Measurements from ENCODE around the gene TUT7. TPM values are rescaled to one million over a fixed set of nuclear protein-coding genes. Genes with fewer than 3 reads are reported as not detected.

The TUT7 gene
- total and polyA plus RNA-seq, 8 donors, result 25.0 to 37.2 (median 29.7) TPM

GRCh38 chr9:86238861-86239770 is 115.1 kb downstream of the TUT7 start:
- H3K27me3 ChIP-seq, result no peaks in the 10 kb centered on the region
- no peaks in the 10 kb centered on the region for H3K9me3 ChIP-seq
- ATAC-seq, result no peak
- no peak overlapping the region for H3K27ac ChIP-seq
- no peak for DNase-seq
- H3K4me3 ChIP-seq, result no peak overlapping the region
- intact Hi-C loops (cut with DNase I), result no loop called here
- H3K36me3 ChIP-seq, result no peaks in the 10 kb centered on the region
- no peak for TF ChIP-seq CTCF (IDR thresholded peaks at IDR 0.05)
- H3K4me1 ChIP-seq, result no peaks in the 10 kb centered on the region

Other genes with a start within 250 kb of the TUT7 start
- under 1 TPM in 1 of 2 donors, not detected in 1; 0.41 TPM for gene C9orf153, start 94.8 kb downstream of the TUT7 start, total RNA-seq
- gene C9orf153, start 94.8 kb downstream of the TUT7 start, polyA plus RNA-seq (ENCODE audit: insufficient read length in 6 of 6), result under 1 TPM; 0.31 to 0.62 (median 0.55) TPM
- gene ISCA1, start 71.9 kb downstream of the TUT7 start, total RNA-seq, result 10 to 100 TPM; 24.1 to 25.2 TPM
- 10 to 100 TPM; 39.0 to 47.0 (median 40.4) TPM for gene ISCA1, start 71.9 kb downstream of the TUT7 start, polyA plus RNA-seq (ENCODE audit: insufficient read length in 6 of 6)

All from left lung (tissue), 10 donors.